Measurements from ENCODE around the gene LRP10. TPM values are rescaled to one million over a fixed set of nuclear protein-coding genes. Genes with fewer than 3 reads are reported as not detected.

The LRP10 gene
- polyA plus RNA-seq, 1 donor from 2014 or later: 0.22 TPM

- Histone ChIP-seq H3K4me2 (ENCODE audit: low read length) (no peak overlapping the region), H3K9me3 (ENCODE audit: low read length) (no peaks in the 10 kb centered on the region), H3K9ac (ENCODE audit: low read length) (no peak overlapping the region), H3K27ac (ENCODE audit: low read length) (no peak overlapping the region), H4K20me1 (ENCODE audit: insufficient read depth) (no peaks in the 10 kb centered on the region), H3F3A (ENCODE audit: insufficient read depth, low read length, poor library complexity, severe bottlenecking) (no peaks in the 10 kb centered on the region), H3K27me3 (ENCODE audit: insufficient read depth, low read depth, low read length) (no peaks in the 10 kb centered on the region), H3K36me3 (ENCODE audit: insufficient read depth, low read length) (no peaks in the 10 kb centered on the region), H2AFZ (ENCODE audit: low read depth, low read length) (no peak overlapping the region), H3K4me3 (ENCODE audit: low read length) (no peak overlapping the region), H3K9me2 (ENCODE audit: insufficient read depth, low read length) (no peaks in the 10 kb centered on the region), H3K79me2 (replicated peaks; ENCODE audit: insufficient read depth, low read length) (peaks cover 12% of the 10 kb centered on the region)
- TF ChIP-seq RAD21 (conservative IDR thresholded peaks at IDR 0.05) (no peak), REST (IDR thresholded peaks at IDR 0.05; ENCODE audit: borderline replicate concordance) (no peak), EP300 (conservative IDR thresholded peaks at IDR 0.05; ENCODE audit: poor library complexity, severe bottlenecking) (no peak), TAF1 (IDR thresholded peaks at IDR 0.05; ENCODE audit: low read depth) (no peak), SMC3 (conservative IDR thresholded peaks at IDR 0.05; ENCODE audit: poor library complexity) (no peak), POLR2AphosphoS5 (IDR thresholded peaks at IDR 0.05) (no peak), MXI1 (conservative IDR thresholded peaks at IDR 0.05; ENCODE audit: poor library complexity, severe bottlenecking) (no peak), EZH2 (IDR thresholded peaks at IDR 0.05; ENCODE audit: borderline replicate concordance, insufficient read depth, low read length, poor library complexity, severe bottlenecking) (no peak)
- TF ChIP-seq, protein P1, sequence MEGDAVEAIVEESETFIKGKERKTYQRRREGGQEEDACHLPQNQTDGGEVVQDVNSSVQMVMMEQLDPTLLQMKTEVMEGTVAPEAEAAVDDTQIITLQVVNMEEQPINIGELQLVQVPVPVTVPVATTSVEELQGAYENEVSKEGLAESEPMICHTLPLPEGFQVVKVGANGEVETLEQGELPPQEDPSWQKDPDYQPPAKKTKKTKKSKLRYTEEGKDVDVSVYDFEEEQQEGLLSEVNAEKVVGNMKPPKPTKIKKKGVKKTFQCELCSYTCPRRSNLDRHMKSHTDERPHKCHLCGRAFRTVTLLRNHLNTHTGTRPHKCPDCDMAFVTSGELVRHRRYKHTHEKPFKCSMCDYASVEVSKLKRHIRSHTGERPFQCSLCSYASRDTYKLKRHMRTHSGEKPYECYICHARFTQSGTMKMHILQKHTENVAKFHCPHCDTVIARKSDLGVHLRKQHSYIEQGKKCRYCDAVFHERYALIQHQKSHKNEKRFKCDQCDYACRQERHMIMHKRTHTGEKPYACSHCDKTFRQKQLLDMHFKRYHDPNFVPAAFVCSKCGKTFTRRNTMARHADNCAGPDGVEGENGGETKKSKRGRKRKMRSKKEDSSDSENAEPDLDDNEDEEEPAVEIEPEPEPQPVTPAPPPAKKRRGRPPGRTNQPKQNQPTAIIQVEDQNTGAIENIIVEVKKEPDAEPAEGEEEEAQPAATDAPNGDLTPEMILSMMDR (IDR thresholded peaks at IDR 0.05; ENCODE audit: poor library complexity, severe bottlenecking): no peak
Measured at GRCh38 chr14:22923746-22924145, 52.2 kb downstream of the LRP10 start.

GRCh38 chr14:22925513-22925912 lies 54.0 kb downstream of the LRP10 start:
- H2AFZ ChIP-seq (ENCODE audit: low read depth, low read length): no peak overlapping the region
- H4K20me1 ChIP-seq (ENCODE audit: insufficient read depth): no peaks in the 10 kb centered on the region
- no peak overlapping the region for H3K4me2 ChIP-seq (ENCODE audit: low read length)
- no peaks in the 10 kb centered on the region for H3K36me3 ChIP-seq (ENCODE audit: insufficient read depth, low read length)
- peaks cover 14% of the 10 kb centered on the region for H3K79me2 ChIP-seq (replicated peaks; ENCODE audit: insufficient read depth, low read length)
- no peaks in the 10 kb centered on the region for H3K9me2 ChIP-seq (ENCODE audit: insufficient read depth, low read length)
- H3F3A ChIP-seq (ENCODE audit: insufficient read depth, low read length, poor library complexity, severe bottlenecking): peaks cover 6% of the 10 kb centered on the region
- TF ChIP-seq TAF1 (IDR thresholded peaks at IDR 0.05; ENCODE audit: low read depth): no peak
- TF ChIP-seq REST (IDR thresholded peaks at IDR 0.05; ENCODE audit: borderline replicate concordance): no peak
- no peak for TF ChIP-seq MXI1 (conservative IDR thresholded peaks at IDR 0.05; ENCODE audit: poor library complexity, severe bottlenecking)
- TF ChIP-seq RAD21 (conservative IDR thresholded peaks at IDR 0.05): no peak
- no peak for TF ChIP-seq EP300 (conservative IDR thresholded peaks at IDR 0.05; ENCODE audit: poor library complexity, severe bottlenecking)
- TF ChIP-seq EZH2 (IDR thresholded peaks at IDR 0.05; ENCODE audit: borderline replicate concordance, insufficient read depth, low read length, poor library complexity, severe bottlenecking): no peak
- TF ChIP-seq, protein P1 (IDR thresholded peaks at IDR 0.05; ENCODE audit: poor library complexity, severe bottlenecking): no peak
- no peak for TF ChIP-seq POLR2AphosphoS5 (IDR thresholded peaks at IDR 0.05)
- TF ChIP-seq SMC3 (conservative IDR thresholded peaks at IDR 0.05; ENCODE audit: poor library complexity): no peak
- no peaks in the 10 kb centered on the region for H3K9me3 ChIP-seq (ENCODE audit: low read length)
- H3K9ac ChIP-seq (ENCODE audit: low read length): no peak overlapping the region
- H3K4me3 ChIP-seq (ENCODE audit: low read length): no peak overlapping the region
- no peaks in the 10 kb centered on the region for H3K27me3 ChIP-seq (ENCODE audit: insufficient read depth, low read depth, low read length)
- no peak overlapping the region for H3K27ac ChIP-seq (ENCODE audit: low read length)

Data from neural cell (in vitro differentiated cells).